Suppressor macrophage treated with lipopolysaccharide for 4 hours (primary cell): ENCODE results near the gene IQCE.

ENCODE experiments used
- DNase-seq: peaks from one replicate; pipeline ENCODE4 v3.0.0-alpha.2; 2020

Gene IQCE

DNA sequence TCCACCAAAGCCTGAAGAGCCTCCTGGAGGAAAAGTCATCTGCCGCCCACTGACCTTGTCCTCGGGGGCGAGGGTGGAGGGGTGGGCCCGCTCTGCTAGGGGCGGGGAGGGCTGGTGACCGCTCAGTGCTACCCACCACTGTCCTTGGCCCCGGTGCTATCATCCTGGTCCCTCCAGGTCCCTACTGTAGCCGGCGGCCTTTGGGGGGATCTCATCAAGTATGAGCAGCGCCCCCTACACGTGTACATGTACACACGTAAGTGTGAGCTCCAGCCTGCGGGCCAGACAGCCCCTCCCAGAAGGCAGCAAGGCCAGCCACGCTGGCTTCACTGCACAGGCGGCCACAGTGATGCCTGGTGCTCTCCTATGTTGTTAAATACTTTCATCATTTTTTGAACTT, 92.6 kb downstream of the IQCE start:
- DNase-seq: no peak

DNA sequence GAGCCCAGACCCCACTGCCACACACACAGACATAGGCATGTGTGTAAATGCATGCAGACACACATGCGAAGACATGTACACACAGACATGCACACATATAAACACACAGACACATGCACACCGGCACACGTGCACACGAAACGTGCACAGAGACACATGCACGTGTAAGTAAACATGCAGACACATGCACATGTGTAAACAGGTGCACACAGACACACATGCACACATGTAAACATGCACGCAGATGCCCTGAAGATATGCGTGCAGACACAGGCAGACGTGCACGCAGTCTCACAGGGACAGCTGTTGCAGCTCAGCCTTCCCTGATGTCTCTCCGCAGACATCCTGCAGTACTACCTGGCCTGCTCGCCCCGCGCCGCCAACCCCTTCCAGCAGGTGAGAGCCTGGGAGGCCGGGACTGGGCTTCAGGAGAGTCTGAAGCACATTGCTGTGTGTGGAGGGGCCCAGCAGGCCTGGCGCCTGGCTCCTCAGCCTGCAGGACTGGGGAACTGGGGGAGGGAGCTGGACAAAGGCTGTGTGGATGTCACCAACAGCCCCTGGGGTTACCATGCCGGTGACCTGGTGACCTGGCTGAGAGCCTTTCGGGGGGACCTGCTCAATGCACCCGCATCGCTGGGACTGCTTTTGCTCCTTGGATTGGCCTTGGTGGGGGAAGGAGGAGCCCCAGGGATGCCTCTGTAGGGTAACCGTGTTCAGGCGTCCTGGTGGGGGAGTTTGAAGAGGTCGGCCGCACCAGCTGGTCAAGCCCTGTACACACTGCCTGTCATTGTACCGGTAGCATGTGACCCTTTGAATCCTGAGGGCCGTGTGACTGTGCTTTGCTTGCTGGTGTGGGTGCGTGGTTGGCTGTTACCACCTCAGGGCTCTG, 93.3 kb downstream of the IQCE start:
- no peak for DNase-seq

DNA sequence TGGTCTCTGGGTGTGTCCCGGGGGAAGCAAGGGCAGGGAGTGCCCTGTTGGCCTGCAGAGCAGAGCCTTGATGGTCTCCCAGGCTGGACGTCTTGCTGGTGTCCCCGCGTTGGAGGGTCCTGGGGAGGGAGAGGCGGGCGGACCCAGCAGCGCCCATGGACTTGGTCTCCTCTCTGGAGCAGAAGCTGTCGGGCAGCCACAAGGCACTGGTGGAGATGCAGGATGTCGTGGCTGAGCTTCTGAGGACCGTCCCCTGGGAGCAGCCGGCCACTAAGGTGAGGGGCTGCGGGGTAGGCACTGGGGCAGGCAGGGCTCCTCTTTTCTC, 93.9 kb downstream of the IQCE start:
- DNase-seq: no peak

DNA sequence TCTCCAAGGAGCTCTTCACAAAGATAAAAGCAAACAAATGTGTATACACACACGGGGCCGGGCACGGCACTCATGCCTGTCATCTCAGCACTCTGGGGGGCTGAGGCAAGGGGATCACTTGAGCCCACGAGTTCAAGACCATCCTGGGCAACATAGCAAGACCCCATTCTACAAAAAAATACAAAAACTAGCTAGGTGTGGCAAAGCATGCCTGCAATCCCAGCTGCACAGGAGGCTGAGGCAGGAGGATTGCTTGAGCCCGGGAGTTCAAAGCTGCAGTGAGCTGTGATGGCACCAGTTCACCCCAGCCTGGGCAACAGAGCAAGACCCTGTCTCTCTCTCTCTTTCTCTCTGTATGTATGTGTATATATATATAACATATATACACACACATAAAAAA, 95.3 kb downstream of the IQCE start:
- DNase-seq: no peak

DNA sequence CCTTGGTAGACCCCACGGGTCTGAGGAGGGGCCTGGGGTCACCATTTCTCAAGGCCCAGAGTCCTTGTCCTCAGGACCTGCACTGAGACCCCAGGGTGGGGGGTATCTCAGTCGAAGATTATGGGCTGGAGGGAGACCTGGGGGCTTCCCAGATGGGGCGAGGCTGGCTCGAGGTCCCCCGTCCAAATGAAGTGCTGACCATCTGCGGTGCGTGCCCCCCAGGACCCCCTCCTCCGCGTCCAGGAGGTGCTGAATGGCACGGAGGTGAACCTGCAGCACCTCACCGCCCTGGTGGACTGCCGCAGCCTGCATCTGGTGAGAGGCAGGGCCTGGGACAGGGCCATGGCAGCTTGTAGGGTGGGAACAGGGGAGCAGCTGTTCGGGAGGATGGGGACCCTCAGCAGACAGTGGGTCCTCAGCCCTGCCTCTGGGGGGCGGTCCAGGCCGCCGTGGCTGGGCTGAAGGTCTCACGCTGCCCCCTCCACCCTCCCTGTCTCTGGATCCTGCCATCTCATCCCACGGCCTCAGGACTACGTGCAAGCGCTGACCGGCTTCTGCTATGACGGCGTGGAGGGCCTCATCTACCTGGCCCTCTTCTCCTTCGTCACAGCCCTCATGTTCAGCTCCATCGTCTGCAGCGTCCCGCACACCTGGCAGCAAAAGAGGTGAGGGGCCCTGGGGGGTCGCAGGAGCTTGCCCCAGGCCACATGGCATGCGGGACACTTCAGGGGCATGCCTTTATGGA, 97.3 kb downstream of the IQCE start:
- DNase-seq: no peak

DNA sequence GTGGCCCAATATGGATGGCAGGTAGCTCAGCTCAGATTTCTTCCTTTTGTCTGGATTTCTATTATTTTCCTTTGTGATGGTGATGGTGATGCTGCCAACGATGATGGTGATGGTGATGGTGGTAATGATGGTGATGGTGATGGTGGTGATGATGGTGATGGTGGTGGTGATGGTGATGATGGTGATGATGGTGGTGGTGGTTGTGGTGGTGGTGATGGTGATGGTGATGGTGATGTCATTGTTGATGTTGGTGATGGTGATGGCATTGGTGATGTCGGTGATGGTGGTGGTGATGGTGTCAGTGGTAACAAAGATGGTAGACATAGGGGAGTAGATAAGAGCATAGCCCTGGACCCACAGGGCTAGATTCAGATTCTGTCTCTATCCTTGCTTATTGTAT, 98.4 kb downstream of the IQCE start:
- DNase-seq: no peak

DNA sequence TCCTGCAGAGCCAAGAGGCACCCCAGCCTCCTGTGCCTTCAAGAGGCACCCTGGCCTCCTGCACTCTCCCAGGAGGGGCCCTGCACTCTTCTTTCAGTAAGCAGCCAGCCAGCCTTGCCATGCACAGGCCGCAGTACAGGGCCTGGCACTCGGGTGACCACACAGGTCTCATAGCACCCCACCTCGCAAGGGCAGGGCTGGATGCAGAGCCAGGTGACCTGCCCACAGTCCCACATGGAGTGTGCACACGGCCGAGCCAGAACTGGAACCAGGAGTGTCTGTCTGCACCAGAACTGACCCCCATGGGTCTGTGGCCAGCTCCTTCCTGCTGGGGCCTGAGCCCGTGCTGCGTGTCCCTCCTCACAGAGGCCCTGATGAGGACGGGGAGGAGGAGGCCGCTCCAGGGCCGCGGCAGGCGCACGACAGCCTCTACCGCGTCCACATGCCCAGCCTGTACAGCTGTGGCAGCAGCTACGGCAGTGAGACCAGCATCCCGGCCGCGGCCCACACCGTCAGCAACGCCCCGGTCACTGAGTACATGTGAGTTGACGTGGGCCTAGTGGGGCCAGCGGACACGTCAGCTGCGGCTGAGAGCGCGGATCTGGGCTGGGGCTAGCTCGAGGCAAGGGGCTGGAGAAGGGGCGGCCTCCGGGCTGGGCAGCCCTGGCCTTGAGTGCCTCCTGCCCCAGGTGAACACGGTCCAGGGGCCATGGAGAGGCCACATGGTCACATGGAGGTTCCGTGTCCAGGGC, 99.3 kb downstream of the IQCE start:
- no peak for DNase-seq

DNA sequence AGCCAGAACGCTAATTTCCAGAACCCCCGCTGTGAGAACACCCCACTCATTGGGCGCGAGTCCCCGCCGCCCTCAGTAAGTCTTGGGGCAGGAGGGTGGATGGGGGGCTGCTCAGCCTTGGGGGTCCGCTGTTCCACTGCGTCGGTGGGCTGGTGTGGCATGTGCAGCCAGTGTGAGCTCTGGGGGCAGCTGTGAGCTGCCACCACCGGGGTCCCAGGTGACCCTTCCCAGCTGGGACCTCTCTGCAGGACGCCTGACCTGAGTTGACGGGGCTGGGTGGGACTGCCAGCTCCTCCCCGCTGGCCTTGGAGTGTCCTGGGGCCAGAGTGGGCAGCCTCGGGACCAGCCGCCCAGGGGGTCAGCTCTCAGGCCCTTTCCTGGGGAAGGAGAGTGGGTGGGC, 100.2 kb downstream of the IQCE start:
- DNase-seq: no peak

DNA sequence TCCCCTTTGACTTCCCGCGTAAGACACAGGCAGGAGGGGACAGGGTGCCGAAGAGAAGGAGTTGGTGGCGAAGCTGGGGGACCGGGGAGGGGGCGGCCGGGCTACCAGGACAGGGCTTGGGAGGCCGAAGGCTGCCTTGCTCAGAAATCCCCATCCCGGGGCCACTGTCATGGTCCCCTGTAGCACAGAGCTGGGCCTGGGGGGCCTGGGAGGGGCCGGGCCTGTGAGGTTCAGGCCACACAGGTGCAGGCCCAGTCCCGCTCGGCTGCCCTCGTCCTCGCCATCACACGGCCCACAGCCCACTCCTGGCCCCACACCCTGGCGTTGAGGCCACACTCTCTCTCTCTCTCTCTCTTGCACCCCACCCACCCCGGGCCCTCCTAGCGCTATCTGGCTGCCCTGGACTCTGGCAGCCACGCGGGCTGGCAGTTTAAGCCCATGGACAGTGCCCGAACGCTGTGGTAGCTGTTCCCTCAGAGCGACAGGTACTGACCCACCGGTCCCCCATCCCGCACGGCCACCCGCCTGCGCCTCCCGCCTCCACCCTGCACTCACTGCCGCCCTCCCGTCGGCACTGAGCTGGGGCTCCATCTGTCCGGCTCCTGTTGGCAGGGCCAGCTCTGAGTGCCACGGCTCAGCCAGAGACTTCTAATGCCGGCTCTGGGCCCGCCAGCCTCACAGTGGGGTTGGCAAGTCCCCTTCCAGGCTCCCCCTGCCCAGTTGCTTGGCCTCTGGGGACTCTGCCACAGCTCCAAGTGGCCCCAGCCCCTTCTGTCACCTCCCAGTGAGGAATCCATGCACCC, 101.0 kb downstream of the IQCE start:
- DNase-seq: no peak

DNA sequence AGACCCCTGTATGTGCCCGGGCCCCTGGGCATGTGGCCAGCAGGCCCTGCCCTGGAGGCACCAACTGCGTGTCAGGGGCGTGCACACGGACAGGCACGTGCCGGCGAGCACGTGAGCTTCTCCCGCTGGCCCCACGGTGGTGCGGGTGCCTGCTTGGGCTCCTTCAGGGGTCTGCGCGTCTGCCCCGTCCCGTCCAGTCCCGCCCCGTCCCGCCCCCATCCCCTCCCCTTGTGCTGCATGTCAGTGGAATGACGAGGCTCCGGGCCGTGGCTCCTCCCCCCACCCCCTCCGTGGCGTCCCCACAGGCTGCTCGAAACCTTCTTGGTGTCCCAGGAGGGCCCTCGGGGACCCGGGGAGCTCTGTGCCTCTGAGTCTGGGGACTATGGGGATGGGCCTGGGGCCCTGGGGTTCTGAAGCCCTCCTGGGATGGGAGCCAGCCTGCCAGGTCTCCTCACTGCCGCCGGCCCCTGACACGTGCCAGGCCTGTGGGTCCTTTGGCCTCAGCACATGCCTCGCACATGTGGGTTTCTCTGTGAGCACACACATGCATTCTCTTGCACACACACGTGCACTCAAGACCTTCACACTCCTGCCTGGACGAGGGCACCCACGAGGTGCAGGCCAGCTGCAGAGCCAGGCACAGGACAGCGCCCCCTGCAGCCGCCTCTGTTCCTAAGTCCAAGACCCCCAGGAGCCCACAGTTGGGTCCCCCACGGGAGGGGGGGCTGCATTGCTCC, 101.7 kb downstream of the IQCE start:
- no peak for DNase-seq

DNA sequence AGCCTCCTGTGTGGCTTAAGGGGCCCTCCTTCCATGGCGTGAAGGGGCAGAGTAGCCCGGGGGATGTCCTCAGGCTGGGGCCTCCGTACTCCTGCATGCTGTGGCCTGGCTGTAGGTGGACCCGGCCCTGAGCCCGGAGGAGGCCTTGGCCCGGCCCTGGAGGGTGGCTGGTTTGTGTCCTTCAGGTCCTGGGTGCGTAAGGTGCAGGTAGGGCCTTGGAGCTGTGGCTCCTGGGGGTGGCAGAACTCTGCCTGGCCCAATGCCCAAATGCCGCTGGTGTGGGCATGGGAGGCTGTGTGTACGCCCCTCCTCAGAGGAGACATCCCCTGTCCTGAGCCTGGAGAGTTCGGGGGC, 102.3 kb downstream of the IQCE start:
- DNase-seq: no peak

DNA sequence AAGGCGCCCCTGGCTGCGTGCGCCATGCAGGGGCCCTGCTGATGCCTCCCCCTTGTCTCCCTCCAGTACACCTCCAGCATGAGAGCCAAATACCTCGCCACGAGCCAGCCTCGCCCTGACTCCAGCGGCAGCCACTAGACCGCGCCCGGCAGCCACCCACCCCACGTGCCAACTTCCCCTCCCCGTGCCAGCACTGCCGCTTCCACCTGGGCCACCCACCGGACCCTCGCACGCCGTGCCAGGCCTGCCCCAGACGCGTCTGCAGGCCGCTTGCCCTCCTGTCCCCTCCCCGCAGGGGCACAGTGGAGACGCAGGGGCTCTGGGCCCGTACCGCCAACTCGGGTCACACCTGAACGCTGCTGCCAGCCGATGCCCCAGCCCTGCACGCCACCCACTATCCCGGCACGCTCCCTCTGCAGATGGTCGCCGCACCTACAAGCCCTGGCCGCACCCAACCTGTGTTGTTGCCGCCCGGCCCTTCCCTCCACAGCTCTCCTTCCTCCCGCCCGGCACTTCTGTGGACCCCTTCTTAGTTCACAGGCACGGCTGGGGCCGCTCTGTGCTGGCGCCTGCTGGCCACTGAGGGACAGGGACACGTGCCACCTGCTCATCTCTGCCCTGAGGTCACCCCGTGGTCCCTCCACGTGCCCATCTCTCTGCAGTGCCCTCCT, 103.0 kb downstream of the IQCE start:
- no peak for DNase-seq

DNA sequence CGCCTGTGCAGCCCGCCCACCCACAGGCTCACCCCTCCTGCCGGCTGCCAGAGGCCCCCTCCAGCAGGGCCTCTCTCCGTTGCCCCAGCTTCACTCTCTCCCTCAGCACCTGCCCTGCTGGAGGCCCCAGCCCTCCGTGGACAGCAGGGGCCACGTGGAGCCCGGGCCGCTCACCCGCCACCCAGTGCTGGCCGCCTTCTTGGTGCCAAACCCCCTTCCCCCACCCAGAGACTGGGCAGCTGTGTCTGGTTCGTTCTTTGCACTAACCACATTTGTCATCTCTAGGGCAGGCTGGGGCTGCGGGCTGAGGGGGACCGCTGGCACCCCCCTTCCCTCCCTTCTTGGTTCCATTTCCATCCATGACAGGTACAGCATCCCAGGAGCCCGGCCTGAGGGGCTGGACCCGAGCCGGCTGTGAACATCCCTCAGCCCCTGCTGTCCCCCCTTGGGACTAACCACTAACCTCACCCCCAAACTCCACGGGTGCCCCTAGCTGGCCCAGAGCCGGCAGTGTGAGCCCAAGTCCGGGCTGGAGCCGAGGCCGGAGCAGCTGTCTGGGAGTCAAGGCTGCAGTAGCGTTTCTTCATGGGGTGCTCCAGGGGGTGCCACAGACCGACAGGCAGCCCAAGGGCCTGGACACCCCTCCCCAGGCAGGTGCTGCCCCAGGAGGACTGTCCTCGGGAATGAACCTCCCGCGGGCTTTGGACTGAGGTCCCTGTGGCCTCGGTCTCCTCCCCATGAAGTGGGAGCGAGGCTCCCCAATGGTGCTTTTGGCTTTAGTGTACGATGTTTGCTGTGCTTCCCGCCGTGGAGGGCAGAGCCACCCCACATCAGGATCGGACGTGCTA, 103.7 kb downstream of the IQCE start:
- DNase-seq: no peak

DNA sequence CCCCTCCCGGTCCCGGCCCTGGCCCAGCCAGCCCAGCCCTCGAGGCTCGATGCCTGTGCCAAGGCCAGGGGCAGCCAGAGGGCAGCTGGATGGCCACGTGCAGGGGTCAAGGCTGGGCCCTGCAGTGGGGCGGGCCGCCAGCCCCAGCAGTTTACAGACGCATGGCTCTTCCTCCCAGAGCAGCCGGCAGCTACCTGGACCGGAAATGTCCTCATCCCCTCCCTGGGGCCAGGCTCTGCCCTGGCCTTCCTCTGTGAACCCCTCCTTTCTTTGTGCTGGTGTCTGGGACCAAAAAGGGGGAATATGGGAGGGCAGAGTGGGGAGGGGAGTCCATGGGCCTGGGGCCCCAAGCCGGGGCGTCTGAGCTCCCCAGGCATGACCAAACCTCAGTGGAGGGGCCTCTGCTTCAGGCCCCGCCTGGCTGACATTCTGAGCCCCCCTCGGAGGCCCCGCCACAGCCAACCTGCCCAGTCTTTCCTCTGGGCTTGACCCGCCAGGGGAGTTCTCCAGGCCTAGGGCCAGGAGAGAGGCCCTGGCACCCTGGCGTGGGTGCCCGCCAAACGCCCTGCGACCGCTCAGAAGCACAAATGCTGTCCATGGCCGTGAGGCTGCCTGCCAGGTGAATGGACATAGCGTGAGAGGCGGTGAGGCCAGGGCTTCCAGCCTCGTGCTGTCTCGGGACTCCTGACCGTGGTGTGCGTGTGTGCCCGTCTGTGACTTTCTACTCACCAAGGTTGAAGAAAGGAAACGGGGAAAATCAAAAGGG, 104.5 kb downstream of the IQCE start:
- no peak for DNase-seq

DNA sequence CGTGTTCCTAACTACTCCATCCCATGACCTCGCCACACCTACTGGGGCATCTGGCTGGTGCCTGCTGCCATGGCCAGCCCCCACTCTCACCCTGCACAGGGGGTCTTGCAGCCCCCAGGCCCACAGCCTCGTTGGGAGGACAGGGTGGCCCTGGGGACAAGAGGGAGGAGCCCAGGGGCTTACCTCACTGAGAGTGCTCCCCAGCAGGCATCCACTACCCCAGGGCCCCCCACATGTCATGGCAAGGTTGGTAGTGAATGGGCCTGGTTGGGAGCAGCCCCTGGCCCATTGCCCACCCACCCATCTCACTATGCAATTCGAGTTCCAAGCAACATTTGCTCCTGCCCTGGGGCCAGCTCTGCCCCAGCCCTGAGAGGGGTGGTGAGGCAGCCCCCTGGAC, 105.2 kb downstream of the IQCE start:
- no peak for DNase-seq
